IPS-20b (cell line): ENCODE measurements around the gene AK2.

Experiments
- H3K27ac ChIP-seq: one replicate; pipeline ENCODE4 v1.5.1; 2013; ENCODE audit warnings: low read length
- H3K27me3 ChIP-seq: 2 replicates; pipeline ENCODE4 v1.6.1; 2013; ENCODE audit warnings: mild to moderate bottlenecking, low read length, inconsistent platforms; ENCODE audit not compliant: insufficient read depth
- H3K36me3 ChIP-seq: 2 replicates; pipeline ENCODE4 v1.6.1; 2013; ENCODE audit warnings: low read depth, mild to moderate bottlenecking, inconsistent platforms, low read length, moderate library complexity; ENCODE audit not compliant: insufficient read depth
- H3K4me1 ChIP-seq: 2 replicates; pipeline ENCODE4 v1.6.1; 2013; ENCODE audit warnings: mild to moderate bottlenecking, control low read depth, inconsistent platforms, low read length, moderate library complexity; ENCODE audit not compliant: insufficient read depth
- H3K4me3 ChIP-seq: 2 replicates; pipeline ENCODE4 v1.5.1; 2013; ENCODE audit warnings: mild to moderate bottlenecking, low read length, inconsistent platforms
- H3K9ac ChIP-seq: 2 replicates; pipeline ENCODE4 v1.6.1; 2013; ENCODE audit warnings: low read depth, mild to moderate bottlenecking, inconsistent platforms, low read length, moderate library complexity
- H3K9me3 ChIP-seq: 2 replicates; pipeline ENCODE4 v1.6.1; 2013; ENCODE audit warnings: mild to moderate bottlenecking, low read depth, low read length, inconsistent platforms; ENCODE audit not compliant: insufficient read depth

AK2 gene

GRCh38 chr1:33036526-33037503 is at the start of gene AK2:
TSS of gene AK2 (minus strand) at chr1:33036883. CDS start at chr1:33036828, 55 bp downstream.
- H3K27me3 ChIP-seq = peaks cover 11% of the 10 kb centered on the region
- peak within 1 kb of the TSS; percentile 83 for H3K4me3 ChIP-seq
- peak within 1 kb of the TSS; percentile 88 for H3K9ac ChIP-seq
- no peaks in the 10 kb centered on the region; the same call in 1 of the 2 replicates for H3K9me3 ChIP-seq
- H3K4me1 ChIP-seq = peaks cover 5% of the 10 kb centered on the region; the same call in 1 of the 2 replicates
- H3K36me3 ChIP-seq = peaks cover 14% of the 10 kb centered on the region
- no peak within 1 kb of the TSS for H3K27ac ChIP-seq

GRCh38 chr1:33086384-33086850 is 49.7 kb upstream of the AK2 start:
- H3K4me3 ChIP-seq = no peak overlapping the region
- no peak overlapping the region for H3K27ac ChIP-seq
- peaks cover 48% of the 10 kb centered on the region for H3K27me3 ChIP-seq
- H3K9me3 ChIP-seq = no peaks in the 10 kb centered on the region
- no peaks in the 10 kb centered on the region for H3K4me1 ChIP-seq
- no peak overlapping the region for H3K9ac ChIP-seq
- no peaks in the 10 kb centered on the region for H3K36me3 ChIP-seq

GRCh38 chr1:33085332-33085731 is 48.6 kb upstream of the AK2 start:
- no peak overlapping the region for H3K4me3 ChIP-seq
- no peak overlapping the region for H3K27ac ChIP-seq
- H3K9ac ChIP-seq = no peak overlapping the region
- 0 out of 2 replicates have a peak, but pooled peaks cover 4% of the 10 kb centered on the region for H3K4me1 ChIP-seq
- no peaks in the 10 kb centered on the region for H3K36me3 ChIP-seq
- H3K9me3 ChIP-seq = no peaks in the 10 kb centered on the region
- H3K27me3 ChIP-seq = peaks cover 57% of the 10 kb centered on the region

- H3K27me3 ChIP-seq = peaks cover 61% of the 10 kb centered on the region
- no peaks in the 10 kb centered on the region for H3K9me3 ChIP-seq
- H3K27ac ChIP-seq = no peak overlapping the region
- no peaks in the 10 kb centered on the region for H3K36me3 ChIP-seq
- H3K4me1 ChIP-seq = 0 out of 2 replicates have a peak, but pooled peaks cover 5% of the 10 kb centered on the region
- H3K9ac ChIP-seq = no peak overlapping the region
- H3K4me3 ChIP-seq = peak overlapping the region; percentile 74; the same call in 1 of the 2 replicates
Observed at GRCh38 chr1:33082575-33083108, 46.0 kb upstream of the AK2 start.

GRCh38 chr1:33081554-33082305 is 45.0 kb upstream of the AK2 start:
- no peaks in the 10 kb centered on the region for H3K9me3 ChIP-seq
- no peak overlapping the region for H3K27ac ChIP-seq
- H3K27me3 ChIP-seq = peaks cover 61% of the 10 kb centered on the region
- H3K9ac ChIP-seq = no peak overlapping the region; the same call in 1 of the 2 replicates
- H3K36me3 ChIP-seq = no peaks in the 10 kb centered on the region
- H3K4me1 ChIP-seq = 0 out of 2 replicates have a peak, but pooled peaks cover 5% of the 10 kb centered on the region
- peak overlapping the region; percentile 74 for H3K4me3 ChIP-seq

GRCh38 chr1:33080885-33081553 is 44.3 kb upstream of the AK2 start, which contains the start of gene AZIN2:
TSS of gene AZIN2 (plus strand) at chr1:33081153. CDS start at chr1:33082250, 1,097 bp downstream.
- Histone ChIP-seq H3K4me1 (0 out of 2 replicates have a peak, but pooled peaks cover 5% of the 10 kb centered on the region), H3K4me3 (peak within 1 kb of the TSS; percentile 74), H3K27me3 (peaks cover 59% of the 10 kb centered on the region), H3K9me3 (no peaks in the 10 kb centered on the region), H3K9ac (peak within 1 kb of the TSS; percentile 47; the same call in 1 of the 2 replicates), H3K27ac (no peak within 1 kb of the TSS), H3K36me3 (no peaks in the 10 kb centered on the region)

GRCh38 chr1:33080373-33080772 is 43.7 kb upstream of the AK2 start:
- no peaks in the 10 kb centered on the region for H3K9me3 ChIP-seq
- no peaks in the 10 kb centered on the region for H3K36me3 ChIP-seq
- H3K27ac ChIP-seq = no peak overlapping the region
- H3K4me3 ChIP-seq = peak overlapping the region; percentile 74
- H3K9ac ChIP-seq = peak overlapping the region; percentile 47; the same call in 1 of the 2 replicates
- H3K4me1 ChIP-seq = 0 out of 2 replicates have a peak, but pooled peaks cover 5% of the 10 kb centered on the region
- peaks cover 52% of the 10 kb centered on the region for H3K27me3 ChIP-seq

- Histone ChIP-seq H3K4me1 (0 out of 2 replicates have a peak, but pooled peaks cover 5% of the 10 kb centered on the region), H3K9ac (no peak overlapping the region), H3K27ac (no peak overlapping the region), H3K27me3 (peaks cover 30% of the 10 kb centered on the region), H3K4me3 (no peak overlapping the region), H3K36me3 (no peaks in the 10 kb centered on the region), H3K9me3 (no peaks in the 10 kb centered on the region)
Observed at GRCh38 chr1:33078030-33078591, 41.4 kb upstream of the AK2 start.

- Histone ChIP-seq H3K36me3 (no peaks in the 10 kb centered on the region), H3K4me3 (no peak overlapping the region), H3K9me3 (no peaks in the 10 kb centered on the region), H3K27ac (no peak overlapping the region), H3K9ac (no peak overlapping the region), H3K4me1 (no peaks in the 10 kb centered on the region), H3K27me3 (no peaks in the 10 kb centered on the region)
Observed at GRCh38 chr1:33074193-33074945, 37.7 kb upstream of the AK2 start.

GRCh38 chr1:33072707-33073106 is 36.0 kb upstream of the AK2 start:
- no peak overlapping the region for H3K9ac ChIP-seq
- H3K27me3 ChIP-seq = no peaks in the 10 kb centered on the region
- H3K36me3 ChIP-seq = no peaks in the 10 kb centered on the region
- H3K4me1 ChIP-seq = no peaks in the 10 kb centered on the region
- H3K27ac ChIP-seq = no peak overlapping the region
- no peaks in the 10 kb centered on the region for H3K9me3 ChIP-seq
- H3K4me3 ChIP-seq = no peak overlapping the region
